ENCODE results near the gene LRRC25.

LRRC25 gene

DNA sequence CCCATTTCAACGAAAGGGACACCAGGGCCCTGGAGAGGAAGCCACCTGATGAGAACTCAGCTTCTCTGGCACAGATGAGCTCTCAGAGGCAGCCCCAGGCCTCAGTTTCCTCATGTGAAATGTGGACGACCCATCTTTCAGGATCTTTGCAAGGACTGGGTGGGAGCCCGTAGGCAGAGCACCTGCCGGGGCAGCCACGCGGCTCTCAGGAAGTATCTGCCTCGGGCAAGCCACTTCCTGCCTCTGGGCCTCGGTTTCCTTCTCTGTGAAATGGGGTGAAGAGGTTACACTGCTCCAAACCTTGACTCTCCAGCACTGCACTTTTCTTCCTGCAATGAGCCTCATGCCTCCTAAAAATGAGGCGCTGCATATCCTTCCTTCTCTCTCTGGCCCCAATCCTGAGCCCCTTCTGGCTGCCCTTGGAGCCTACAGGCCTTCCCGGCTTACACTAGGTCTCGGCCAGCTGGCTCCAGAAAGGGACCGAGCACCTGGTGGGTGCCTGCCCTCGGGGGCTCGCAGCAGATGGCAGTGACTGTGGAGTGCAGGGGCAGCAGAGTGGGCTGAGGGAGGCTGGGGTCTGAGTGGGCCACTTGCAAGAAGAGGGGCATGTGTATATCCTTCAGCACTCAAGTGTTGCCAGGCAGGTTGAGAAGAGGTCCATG, 25.2 kb upstream of the LRRC25 start:
- Histone ChIP-seq H3K27ac (ENCODE audit: low read depth, low read length) (no peak overlapping the region), H3K4me1 (ENCODE audit: control insufficient read depth, insufficient read depth, low read length) (peaks cover 24% of the 10 kb centered on the region)

DNA sequence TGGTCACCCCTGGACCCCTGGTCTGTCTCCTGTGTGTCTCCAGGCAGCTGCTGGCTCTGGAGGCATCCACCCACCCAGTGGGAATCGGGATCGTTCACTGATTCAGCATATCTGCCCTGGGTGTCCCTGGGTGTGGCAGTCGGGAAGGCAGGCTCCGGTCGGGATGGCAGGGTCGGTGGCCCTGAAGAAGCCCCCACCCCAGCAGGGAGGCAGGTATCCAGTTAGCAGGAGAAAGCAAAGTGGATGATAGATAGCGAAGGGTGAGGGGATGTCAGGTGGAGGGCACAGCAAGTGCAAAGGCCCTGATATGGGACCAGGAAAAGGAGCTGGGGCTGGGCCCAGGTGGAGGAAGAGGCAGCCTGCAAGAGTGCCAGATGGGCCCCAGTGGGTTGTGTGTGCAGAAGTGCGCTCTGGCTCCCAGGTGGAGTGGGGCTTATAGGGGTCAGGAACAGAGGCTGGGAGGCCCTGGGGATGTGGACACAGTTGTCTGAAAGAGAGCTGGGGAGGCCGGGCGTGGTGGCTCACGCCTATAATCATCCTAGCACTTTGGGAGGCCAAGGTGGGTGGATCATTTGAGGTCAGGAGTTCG, 24.0 kb upstream of the LRRC25 start:
- no peak overlapping the region for H3K9ac ChIP-seq (ENCODE audit: low read depth, low read length)
- H3K9me3 ChIP-seq (ENCODE audit: control insufficient read depth, insufficient read depth, low read length), result no peaks in the 10 kb centered on the region
- H3K4me1 ChIP-seq (ENCODE audit: control insufficient read depth, insufficient read depth, low read length), result peaks cover 24% of the 10 kb centered on the region
- H3K27ac ChIP-seq (ENCODE audit: low read depth, low read length), result no peak overlapping the region
- no peak overlapping the region for H3K4me3 ChIP-seq (ENCODE audit: low read depth, low read length)
- H3K36me3 ChIP-seq (ENCODE audit: control insufficient read depth, insufficient read depth, low read length), result no peaks in the 10 kb centered on the region
- peaks cover 27% of the 10 kb centered on the region for H3K27me3 ChIP-seq (ENCODE audit: control insufficient read depth, insufficient read depth, low read length)

More for the DNA sequence above, 25.2 kb upstream of the LRRC25 start:
- Histone ChIP-seq H3K9me3 (ENCODE audit: control insufficient read depth, insufficient read depth, low read length) (no peaks in the 10 kb centered on the region), H3K27me3 (ENCODE audit: control insufficient read depth, insufficient read depth, low read length) (peaks cover 27% of the 10 kb centered on the region), H3K36me3 (ENCODE audit: control insufficient read depth, insufficient read depth, low read length) (no peaks in the 10 kb centered on the region), H3K4me3 (ENCODE audit: low read depth, low read length) (no peak overlapping the region), H3K9ac (ENCODE audit: low read depth, low read length) (no peak overlapping the region)

GRCh38 chr19:18420930-18421329, 23.5 kb upstream of the LRRC25 start:
- Histone ChIP-seq H3K27ac (ENCODE audit: low read depth, low read length) (no peak overlapping the region), H3K9me3 (ENCODE audit: control insufficient read depth, insufficient read depth, low read length) (no peaks in the 10 kb centered on the region), H3K4me1 (ENCODE audit: control insufficient read depth, insufficient read depth, low read length) (peaks cover 24% of the 10 kb centered on the region), H3K36me3 (ENCODE audit: control insufficient read depth, insufficient read depth, low read length) (no peaks in the 10 kb centered on the region), H3K9ac (ENCODE audit: low read depth, low read length) (no peak overlapping the region), H3K4me3 (ENCODE audit: low read depth, low read length) (no peak overlapping the region), H3K27me3 (ENCODE audit: control insufficient read depth, insufficient read depth, low read length) (peaks cover 27% of the 10 kb centered on the region)

- H3K36me3 ChIP-seq (ENCODE audit: control insufficient read depth, insufficient read depth, low read length), result no peaks in the 10 kb centered on the region
- H3K27ac ChIP-seq (ENCODE audit: low read depth, low read length), result no peak overlapping the region
- H3K4me3 ChIP-seq (ENCODE audit: low read depth, low read length), result peak overlapping the region; percentile 47
- peaks cover 30% of the 10 kb centered on the region for H3K4me1 ChIP-seq (ENCODE audit: control insufficient read depth, insufficient read depth, low read length)
- no peak overlapping the region for H3K9ac ChIP-seq (ENCODE audit: low read depth, low read length)
- no peaks in the 10 kb centered on the region for H3K9me3 ChIP-seq (ENCODE audit: control insufficient read depth, insufficient read depth, low read length)
- H3K27me3 ChIP-seq (ENCODE audit: control insufficient read depth, insufficient read depth, low read length), result peaks cover 27% of the 10 kb centered on the region
These were observed 22.5 kb upstream of the LRRC25 start for GRCh38 chr19:18419699-18420460.

DNA sequence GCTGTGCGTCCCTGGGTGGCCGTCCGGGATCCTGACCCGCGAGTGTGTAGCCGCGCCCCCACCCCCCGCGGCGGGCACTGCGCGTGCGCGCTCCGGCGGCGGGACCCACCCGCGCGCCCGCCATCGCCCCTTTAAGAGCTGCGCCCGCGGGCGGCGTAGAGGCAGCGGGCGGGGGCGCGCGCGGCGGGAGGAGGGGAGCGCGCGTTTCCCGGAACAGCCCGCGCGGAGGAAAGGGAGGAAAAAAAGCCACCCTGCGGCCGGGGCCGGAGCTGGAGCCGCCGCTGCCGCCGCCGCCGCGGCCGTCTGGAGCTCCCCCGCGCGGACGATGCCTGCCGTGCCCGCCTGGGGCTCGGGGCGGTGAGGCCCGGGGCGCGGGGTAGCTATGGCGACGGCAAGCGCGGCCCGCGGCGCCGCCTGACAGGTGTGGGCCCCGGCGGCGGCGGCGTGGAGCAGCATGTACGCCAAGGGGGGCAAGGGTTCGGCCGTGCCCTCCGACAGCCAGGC, 21.8 kb upstream of the LRRC25 start, which contains the start of gene SSBP4:
Gene SSBP4 (plus strand): TSS at position 204 of the 504 bp plus-strand sequence. CDS start 251 bp downstream, at position 455.
- H3K27ac ChIP-seq (ENCODE audit: low read depth, low read length), result no peak within 1 kb of the TSS
- peaks cover 27% of the 10 kb centered on the region for H3K27me3 ChIP-seq (ENCODE audit: control insufficient read depth, insufficient read depth, low read length)
- H3K4me3 ChIP-seq (ENCODE audit: low read depth, low read length), result peak within 1 kb of the TSS; percentile 47
- no peaks in the 10 kb centered on the region for H3K36me3 ChIP-seq (ENCODE audit: control insufficient read depth, insufficient read depth, low read length)
- H3K9ac ChIP-seq (ENCODE audit: low read depth, low read length), result no peak within 1 kb of the TSS
- peaks cover 28% of the 10 kb centered on the region for H3K4me1 ChIP-seq (ENCODE audit: control insufficient read depth, insufficient read depth, low read length)
- H3K9me3 ChIP-seq (ENCODE audit: control insufficient read depth, insufficient read depth, low read length), result no peaks in the 10 kb centered on the region

DNA sequence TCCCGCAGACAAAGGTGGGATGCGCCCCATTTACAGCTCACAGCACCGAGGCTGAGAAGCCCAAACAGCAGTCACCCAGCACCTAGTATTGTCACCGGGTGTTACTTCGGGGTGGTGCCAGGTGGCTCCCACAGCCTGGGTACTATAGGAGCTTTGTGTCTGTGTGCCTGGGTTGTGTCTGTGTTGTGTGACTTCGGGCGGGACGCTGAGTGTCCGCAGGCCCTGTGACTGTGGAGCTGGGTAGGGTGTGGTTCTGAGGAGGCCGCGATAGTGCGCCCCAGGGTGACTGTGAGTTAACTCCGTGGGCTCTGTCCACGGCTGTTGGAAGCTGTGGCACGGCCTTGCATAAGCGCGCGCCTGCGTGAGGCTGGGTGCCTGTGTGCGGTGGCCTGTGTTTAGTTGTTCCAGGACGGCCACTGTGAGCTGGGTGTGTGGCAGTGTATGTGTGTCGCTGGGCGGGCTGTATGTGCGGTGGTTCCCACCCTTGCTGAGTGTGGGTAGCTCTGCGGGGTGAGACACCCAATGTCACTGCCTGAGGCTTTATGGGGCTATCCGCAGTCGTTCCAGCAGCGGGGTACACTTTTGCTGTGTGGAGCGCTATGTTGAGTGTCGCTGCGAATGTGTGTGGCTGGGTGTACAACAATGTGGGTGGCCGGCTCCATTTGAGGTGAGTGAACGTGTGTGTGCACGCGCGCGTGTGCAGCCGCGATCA, 21.2 kb upstream of the LRRC25 start:
- H3K9ac ChIP-seq (ENCODE audit: low read depth, low read length), result no peak overlapping the region
- no peaks in the 10 kb centered on the region for H3K9me3 ChIP-seq (ENCODE audit: control insufficient read depth, insufficient read depth, low read length)
- no peaks in the 10 kb centered on the region for H3K36me3 ChIP-seq (ENCODE audit: control insufficient read depth, insufficient read depth, low read length)
- peak overlapping the region; percentile 47 for H3K4me3 ChIP-seq (ENCODE audit: low read depth, low read length)
- H3K27ac ChIP-seq (ENCODE audit: low read depth, low read length), result no peak overlapping the region
- H3K27me3 ChIP-seq (ENCODE audit: control insufficient read depth, insufficient read depth, low read length), result peaks cover 27% of the 10 kb centered on the region
- H3K4me1 ChIP-seq (ENCODE audit: control insufficient read depth, insufficient read depth, low read length), result peaks cover 22% of the 10 kb centered on the region

GRCh38 chr19:18418029-18418482, 20.6 kb upstream of the LRRC25 start:
- peaks cover 19% of the 10 kb centered on the region for H3K4me1 ChIP-seq (ENCODE audit: control insufficient read depth, insufficient read depth, low read length)
- H3K27me3 ChIP-seq (ENCODE audit: control insufficient read depth, insufficient read depth, low read length), result peaks cover 27% of the 10 kb centered on the region
- no peaks in the 10 kb centered on the region for H3K9me3 ChIP-seq (ENCODE audit: control insufficient read depth, insufficient read depth, low read length)
- H3K36me3 ChIP-seq (ENCODE audit: control insufficient read depth, insufficient read depth, low read length), result no peaks in the 10 kb centered on the region
- H3K9ac ChIP-seq (ENCODE audit: low read depth, low read length), result no peak overlapping the region
- peak overlapping the region; percentile 43; the same call in 1 of the 2 replicates for H3K4me3 ChIP-seq (ENCODE audit: low read depth, low read length)
- no peak overlapping the region for H3K27ac ChIP-seq (ENCODE audit: low read depth, low read length)

- Histone ChIP-seq H3K27ac (ENCODE audit: low read depth, low read length) (peak overlapping the region; percentile 91), H3K4me1 (ENCODE audit: control insufficient read depth, insufficient read depth, low read length) (peaks cover 19% of the 10 kb centered on the region), H3K27me3 (ENCODE audit: control insufficient read depth, insufficient read depth, low read length) (peaks cover 27% of the 10 kb centered on the region), H3K9me3 (ENCODE audit: control insufficient read depth, insufficient read depth, low read length) (no peaks in the 10 kb centered on the region), H3K9ac (ENCODE audit: low read depth, low read length) (peak overlapping the region; percentile 48), H3K36me3 (ENCODE audit: control insufficient read depth, insufficient read depth, low read length) (no peaks in the 10 kb centered on the region), H3K4me3 (ENCODE audit: low read depth, low read length) (peak overlapping the region; percentile 61)
These were observed 20.0 kb upstream of the LRRC25 start for GRCh38 chr19:18417250-18418028.

DNA sequence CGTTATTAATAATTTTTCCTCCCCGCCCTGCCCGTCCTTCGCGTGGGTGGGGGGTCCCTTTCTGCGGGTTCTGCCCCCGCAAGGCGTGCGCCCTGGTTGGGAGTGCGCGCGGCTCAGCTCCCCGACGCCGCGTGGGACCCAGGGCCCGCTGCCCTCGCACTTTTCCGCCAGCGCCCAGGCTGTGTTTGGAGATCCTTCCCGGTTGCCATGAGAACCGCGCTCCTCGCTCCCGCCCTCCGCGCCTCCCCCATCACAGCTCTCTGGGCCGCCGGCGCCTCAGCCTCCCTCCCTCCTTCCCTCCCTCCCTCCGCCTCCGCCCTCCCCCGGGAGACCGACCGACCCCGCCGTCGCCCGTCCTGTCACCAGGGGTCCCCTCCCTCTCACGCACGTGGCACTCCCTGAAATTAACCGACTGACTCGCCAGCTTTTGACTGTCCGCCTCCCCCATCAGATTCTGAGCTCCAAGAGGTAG, 19.4 kb upstream of the LRRC25 start:
- H3K36me3 ChIP-seq (ENCODE audit: control insufficient read depth, insufficient read depth, low read length), result no peaks in the 10 kb centered on the region
- H3K9me3 ChIP-seq (ENCODE audit: control insufficient read depth, insufficient read depth, low read length), result no peaks in the 10 kb centered on the region
- H3K9ac ChIP-seq (ENCODE audit: low read depth, low read length), result peak overlapping the region; percentile 48
- peak overlapping the region; percentile 91 for H3K27ac ChIP-seq (ENCODE audit: low read depth, low read length)
- H3K4me1 ChIP-seq (ENCODE audit: control insufficient read depth, insufficient read depth, low read length), result peaks cover 19% of the 10 kb centered on the region
- peaks cover 27% of the 10 kb centered on the region for H3K27me3 ChIP-seq (ENCODE audit: control insufficient read depth, insufficient read depth, low read length)
- peak overlapping the region; percentile 61 for H3K4me3 ChIP-seq (ENCODE audit: low read depth, low read length)

Data from HUES48 (cell line).